T-helper 2 cell treated with Interferon-gamma antibody and Interleukin-4, amounts not matched to agents 5 μg/mL and 100 μg/mL, for 36 hours (primary cell): ENCODE results near the gene SLC25A34.

ENCODE experiments used
- DNase-seq: peaks from one replicate; pipeline ENCODE4 v3.0.0; 2021; ENCODE audit warnings: low spot score
- H3K27ac Mint-ChIP-seq: one replicate; pipeline ENCODE4 v1.8.0; 2021; ENCODE audit warnings: mild to moderate bottlenecking, mixed read lengths
- H3K27me3 Mint-ChIP-seq: one replicate; pipeline ENCODE4 v1.8.0; 2021; ENCODE audit warnings: low read depth, mixed read lengths
- H3K36me3 Mint-ChIP-seq: one replicate; pipeline ENCODE4 v1.8.0; 2021; ENCODE audit warnings: low read depth, mixed read lengths
- H3K4me1 Mint-ChIP-seq: one replicate; pipeline ENCODE4 v1.8.0; 2021; ENCODE audit warnings: low read depth, mixed read lengths
- H3K4me3 Mint-ChIP-seq: one replicate; pipeline ENCODE4 v1.8.0; 2022; ENCODE audit warnings: mild to moderate bottlenecking, moderate library complexity, mixed read lengths
- H3K9me3 Mint-ChIP-seq: one replicate; pipeline ENCODE4 v1.8.0; 2021; ENCODE audit warnings: mixed read lengths

Gene SLC25A34

DNA sequence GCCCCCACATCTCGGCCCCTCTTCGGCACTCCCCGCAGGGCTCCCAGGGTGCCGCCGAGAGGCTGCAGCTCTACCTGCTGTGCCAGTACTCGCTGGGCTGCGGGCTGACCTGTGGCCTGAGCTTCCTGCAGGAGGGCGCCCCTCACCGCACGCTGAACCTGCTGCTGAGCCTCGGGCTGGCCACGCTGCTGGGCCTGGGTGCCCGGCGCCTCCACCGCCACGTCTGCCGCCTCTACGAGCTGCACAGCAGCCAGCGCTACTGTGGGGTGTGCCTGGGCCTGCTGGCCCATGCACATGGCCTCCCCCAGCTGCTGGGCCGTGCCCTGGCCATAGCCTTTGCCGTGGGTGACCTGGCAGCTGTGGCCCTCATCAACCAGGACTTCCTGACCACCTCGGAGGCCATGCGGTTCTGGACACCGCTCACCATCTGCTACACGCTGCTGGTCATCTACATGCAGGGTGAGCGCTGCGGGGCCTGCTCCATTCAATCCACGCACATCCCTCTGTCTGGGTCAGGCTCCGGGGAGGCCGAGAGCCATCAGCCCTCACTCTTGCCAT, 8.1 kb downstream of the SLC25A34 start:
- no peak overlapping the region for H3K27ac Mint-ChIP-seq
- H3K9me3 Mint-ChIP-seq, result no peaks in the 10 kb centered on the region
- H3K4me1 Mint-ChIP-seq, result peaks cover 5% of the 10 kb centered on the region
- no peaks in the 10 kb centered on the region for H3K36me3 Mint-ChIP-seq
- DNase-seq, result no peak
- H3K27me3 Mint-ChIP-seq, result no peaks in the 10 kb centered on the region
- H3K4me3 Mint-ChIP-seq, result no peak overlapping the region

DNA sequence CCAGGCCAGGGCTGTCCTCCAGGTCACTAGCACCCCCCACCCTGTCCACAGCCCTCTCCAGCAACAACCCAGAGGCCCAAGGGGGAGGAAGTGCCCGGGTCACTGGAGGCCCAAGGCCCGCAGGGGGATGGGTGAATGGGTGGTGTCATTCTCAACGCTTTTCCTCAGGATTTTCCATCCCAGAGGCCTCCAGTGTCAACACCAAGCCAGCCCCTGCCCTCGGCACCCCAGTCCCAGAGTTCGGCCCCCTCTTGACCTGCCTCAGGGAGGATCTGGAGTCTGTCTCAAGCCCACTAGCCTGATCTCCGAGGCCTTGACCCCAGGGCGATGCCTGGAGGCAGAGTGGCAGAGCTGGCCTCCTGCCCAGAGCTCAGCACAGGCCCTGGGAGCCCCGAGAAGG, 11.3 kb downstream of the SLC25A34 start:
- DNase-seq, result no peak
- H3K27me3 Mint-ChIP-seq, result no peaks in the 10 kb centered on the region
- H3K36me3 Mint-ChIP-seq, result no peaks in the 10 kb centered on the region
- no peak overlapping the region for H3K27ac Mint-ChIP-seq
- no peaks in the 10 kb centered on the region for H3K9me3 Mint-ChIP-seq
- no peak overlapping the region for H3K4me3 Mint-ChIP-seq
- H3K4me1 Mint-ChIP-seq, result no peaks in the 10 kb centered on the region

DNA sequence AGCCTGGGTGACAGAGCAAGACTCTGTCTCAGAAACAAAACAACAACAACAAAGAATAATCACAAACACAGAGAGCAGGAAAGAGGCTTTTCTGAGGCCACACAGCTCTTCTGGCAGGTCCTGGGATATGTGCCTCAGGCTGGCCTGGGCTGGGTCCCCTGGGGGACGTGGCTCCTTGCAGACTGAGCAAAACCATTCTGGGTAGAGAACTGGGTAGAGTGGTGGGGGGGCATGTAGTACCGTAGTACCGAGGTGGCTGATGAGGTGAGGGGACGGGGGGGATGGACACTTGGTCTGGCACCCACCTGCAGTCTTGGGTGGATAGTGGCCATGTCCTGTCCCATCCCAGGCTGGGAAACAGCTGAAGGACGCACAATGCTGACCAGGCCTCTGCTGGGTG, 12.2 kb downstream of the SLC25A34 start:
- Mint-ChIP-seq H3K4me1 (no peaks in the 10 kb centered on the region), H3K27me3 (no peaks in the 10 kb centered on the region), H3K4me3 (no peak overlapping the region)

DNA sequence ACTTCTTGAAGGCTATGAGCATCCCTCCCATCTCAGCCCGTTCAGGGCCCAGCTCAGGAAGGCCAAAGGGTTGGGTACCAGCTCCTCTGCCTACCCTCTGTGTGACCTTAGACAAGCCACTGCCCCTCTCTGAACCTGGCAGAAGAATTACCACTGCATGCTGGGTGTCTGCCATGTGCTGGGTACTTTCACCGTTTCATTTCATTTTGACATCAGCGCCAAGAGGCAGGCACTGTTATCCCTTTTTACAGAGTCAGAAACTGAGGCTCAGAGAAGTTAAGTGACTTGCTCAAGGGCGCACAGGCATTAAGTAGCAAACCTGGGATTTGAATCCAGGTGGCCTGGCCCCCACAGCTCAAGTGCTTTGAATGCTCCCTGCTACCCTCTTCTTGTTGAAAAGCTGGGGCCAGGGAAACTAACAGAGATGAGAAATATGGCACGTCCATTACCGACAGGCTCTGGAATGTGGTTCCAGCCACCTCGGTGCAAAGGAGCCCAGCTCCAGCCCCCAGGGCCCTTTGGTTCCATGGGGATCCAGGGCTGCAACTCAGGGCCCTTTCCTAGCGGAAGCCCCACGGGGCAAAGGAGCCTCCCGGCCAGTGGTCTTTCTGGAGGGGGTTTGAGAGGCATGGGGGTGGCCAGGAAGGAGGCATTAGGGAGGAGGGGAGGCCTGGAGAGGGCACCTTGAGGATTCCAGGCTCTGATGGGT, 12.8 kb downstream of the SLC25A34 start:
- Mint-ChIP-seq H3K4me1 (no peaks in the 10 kb centered on the region), H3K36me3 (no peaks in the 10 kb centered on the region), H3K4me3 (no peak overlapping the region), H3K9me3 (no peaks in the 10 kb centered on the region), H3K27me3 (no peaks in the 10 kb centered on the region), H3K27ac (no peak overlapping the region)
- no peak for DNase-seq

More for the DNA sequence above, 12.2 kb downstream of the SLC25A34 start:
- no peaks in the 10 kb centered on the region for H3K36me3 Mint-ChIP-seq
- no peak overlapping the region for H3K27ac Mint-ChIP-seq
- no peak for DNase-seq
- no peaks in the 10 kb centered on the region for H3K9me3 Mint-ChIP-seq

DNA sequence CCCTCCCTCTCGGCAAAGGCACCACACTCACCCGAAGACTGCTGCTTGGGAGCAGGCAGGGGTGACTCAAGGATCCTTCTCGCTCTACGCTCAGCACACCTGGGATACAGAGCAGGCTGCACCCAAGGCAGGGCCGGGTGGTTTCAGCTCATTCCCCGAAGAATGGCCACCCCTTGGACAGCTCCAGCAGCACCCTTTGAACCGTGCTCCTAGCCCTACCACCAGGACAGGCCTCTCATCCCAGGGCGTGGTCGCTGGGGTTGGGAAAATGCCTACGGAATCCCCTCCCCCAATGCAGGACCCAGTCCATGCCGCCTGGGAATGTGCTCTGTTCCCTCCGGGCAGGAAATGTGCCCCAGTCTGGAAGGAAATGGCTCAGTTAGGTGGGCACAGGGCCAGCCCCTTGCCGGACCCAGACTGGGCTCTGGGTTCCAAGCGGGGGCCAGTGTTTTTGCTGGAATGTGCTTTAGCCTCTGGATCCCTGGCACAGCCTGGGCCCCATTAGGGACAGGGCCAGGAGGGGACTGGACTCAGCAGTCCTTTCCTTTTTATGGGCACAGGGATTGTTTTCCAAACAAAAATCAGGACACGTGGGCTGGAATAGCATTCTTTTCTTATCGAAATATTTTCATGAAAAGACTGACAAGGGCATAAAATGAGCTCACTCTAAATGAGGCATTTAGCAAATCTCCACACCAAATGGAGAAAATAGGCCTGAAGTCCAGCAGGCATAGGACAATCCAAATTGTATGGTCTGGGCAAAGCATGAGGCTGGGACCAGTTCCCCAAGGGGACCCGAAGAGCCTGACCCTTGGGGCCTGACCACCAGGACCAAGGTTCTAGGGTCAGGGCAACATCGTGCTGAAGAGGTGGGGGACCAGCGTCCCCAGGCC, 13.6 kb downstream of the SLC25A34 start:
- no peaks in the 10 kb centered on the region for H3K27me3 Mint-ChIP-seq
- H3K9me3 Mint-ChIP-seq, result no peaks in the 10 kb centered on the region
- H3K4me1 Mint-ChIP-seq, result no peaks in the 10 kb centered on the region
- H3K27ac Mint-ChIP-seq, result no peak overlapping the region
- H3K4me3 Mint-ChIP-seq, result no peak overlapping the region
- no peak for DNase-seq
- no peaks in the 10 kb centered on the region for H3K36me3 Mint-ChIP-seq

DNA sequence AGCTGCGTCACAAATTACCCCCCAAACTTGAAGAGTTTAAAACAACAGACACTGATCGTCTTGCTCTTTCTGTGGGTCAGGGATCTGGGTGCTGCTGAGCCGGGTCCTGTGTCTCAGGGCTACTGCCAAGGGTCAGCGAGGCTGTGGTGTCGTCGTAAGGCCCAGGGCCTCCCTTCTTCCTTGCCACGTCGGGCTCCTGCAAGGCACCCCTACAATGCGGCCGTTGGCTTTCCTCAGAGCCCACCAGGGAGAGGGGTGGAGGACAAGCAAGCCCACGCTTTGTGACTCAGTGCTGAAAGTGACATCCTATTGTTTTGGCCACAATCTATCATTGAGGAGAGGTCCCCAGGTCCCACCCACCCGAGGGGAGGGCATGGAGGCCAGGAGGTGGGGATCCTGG, 14.9 kb downstream of the SLC25A34 start:
- H3K4me3 Mint-ChIP-seq, result no peak overlapping the region
- H3K27me3 Mint-ChIP-seq, result peaks cover 9% of the 10 kb centered on the region
- H3K36me3 Mint-ChIP-seq, result no peaks in the 10 kb centered on the region
- no peaks in the 10 kb centered on the region for H3K9me3 Mint-ChIP-seq
- no peak overlapping the region for H3K27ac Mint-ChIP-seq
- no peaks in the 10 kb centered on the region for H3K4me1 Mint-ChIP-seq
- DNase-seq, result no peak

DNA sequence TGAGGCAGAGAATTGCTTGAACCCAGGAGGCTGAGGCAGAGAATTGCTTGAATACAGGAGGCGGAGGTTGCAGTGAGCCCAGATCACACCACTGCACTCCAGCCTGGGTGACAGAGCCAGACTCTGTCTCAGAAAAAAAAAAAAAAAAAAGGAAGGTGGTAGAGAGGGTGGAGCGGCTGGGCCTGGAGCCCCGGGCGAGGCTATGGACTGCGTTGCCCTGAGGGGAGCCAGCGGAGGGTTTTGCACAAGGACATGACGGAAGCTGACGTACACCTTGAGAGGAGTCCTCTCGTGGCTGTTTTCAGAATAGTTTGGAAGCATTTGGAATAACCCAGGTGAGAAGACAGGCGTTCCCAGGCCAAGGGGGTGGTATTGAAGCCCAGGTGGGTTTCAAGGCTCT, 15.7 kb downstream of the SLC25A34 start:
- H3K4me3 Mint-ChIP-seq, result no peak overlapping the region
- DNase-seq, result no peak
- no peaks in the 10 kb centered on the region for H3K9me3 Mint-ChIP-seq
- no peaks in the 10 kb centered on the region for H3K36me3 Mint-ChIP-seq
- peaks cover 16% of the 10 kb centered on the region for H3K27me3 Mint-ChIP-seq
- H3K4me1 Mint-ChIP-seq, result no peaks in the 10 kb centered on the region
- no peak overlapping the region for H3K27ac Mint-ChIP-seq

DNA sequence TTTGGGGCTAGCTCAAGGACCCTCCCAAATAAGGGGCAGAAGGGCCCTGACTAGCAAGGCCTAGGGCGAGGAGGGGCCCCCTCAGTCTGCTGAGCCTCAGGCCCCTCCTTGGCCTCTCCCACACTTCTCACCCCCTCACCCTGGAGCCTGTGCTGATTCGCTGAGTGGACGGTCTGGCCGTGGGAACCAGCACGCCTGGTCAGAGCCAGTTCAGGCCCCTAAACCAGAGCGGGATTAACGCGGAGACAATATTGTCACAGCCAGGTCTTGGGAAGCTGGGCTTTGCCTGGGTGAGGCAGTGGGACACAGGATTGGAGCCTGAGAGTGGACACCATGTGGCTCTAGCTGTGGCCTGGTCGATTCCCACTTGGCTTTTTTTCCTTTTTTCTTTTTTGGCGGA, 17.7 kb downstream of the SLC25A34 start:
- Mint-ChIP-seq H3K4me3 (no peak overlapping the region), H3K36me3 (no peaks in the 10 kb centered on the region), H3K4me1 (peaks cover 4% of the 10 kb centered on the region), H3K9me3 (no peaks in the 10 kb centered on the region), H3K27me3 (peaks cover 30% of the 10 kb centered on the region), H3K27ac (no peak overlapping the region)
- no peak for DNase-seq

DNA sequence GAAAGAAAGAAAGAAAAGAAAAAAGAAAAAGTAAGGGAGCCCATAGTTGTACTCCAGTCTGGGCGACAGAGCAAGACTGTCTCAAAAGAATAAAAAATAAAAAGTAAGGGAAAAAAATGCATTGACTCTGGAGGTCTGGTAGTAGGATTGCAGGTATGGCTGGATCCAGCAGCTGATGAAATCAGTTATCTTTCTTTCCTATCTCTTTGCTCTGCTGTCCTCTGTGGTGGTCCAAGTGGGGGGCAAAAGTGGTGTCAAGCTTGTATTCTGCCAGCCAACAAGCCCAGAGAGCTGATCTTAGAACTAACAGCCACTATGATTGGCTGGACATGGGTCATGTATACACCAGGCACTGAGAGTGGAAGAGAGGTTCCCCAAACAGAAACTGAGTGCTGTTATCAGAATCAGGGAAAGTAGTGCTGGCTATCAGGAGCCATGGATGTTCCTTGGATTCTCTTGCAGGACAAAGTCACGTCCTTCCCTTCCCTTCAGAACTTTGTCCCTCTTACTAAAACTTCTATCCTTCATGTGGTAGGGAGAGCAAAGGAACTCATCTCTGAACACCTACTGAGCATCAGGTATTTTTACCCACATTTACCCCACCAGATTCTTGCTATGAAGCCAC, 19.1 kb downstream of the SLC25A34 start:
- Mint-ChIP-seq H3K4me1 (peaks cover 4% of the 10 kb centered on the region), H3K27ac (no peak overlapping the region)
- no peak for DNase-seq

DNA sequence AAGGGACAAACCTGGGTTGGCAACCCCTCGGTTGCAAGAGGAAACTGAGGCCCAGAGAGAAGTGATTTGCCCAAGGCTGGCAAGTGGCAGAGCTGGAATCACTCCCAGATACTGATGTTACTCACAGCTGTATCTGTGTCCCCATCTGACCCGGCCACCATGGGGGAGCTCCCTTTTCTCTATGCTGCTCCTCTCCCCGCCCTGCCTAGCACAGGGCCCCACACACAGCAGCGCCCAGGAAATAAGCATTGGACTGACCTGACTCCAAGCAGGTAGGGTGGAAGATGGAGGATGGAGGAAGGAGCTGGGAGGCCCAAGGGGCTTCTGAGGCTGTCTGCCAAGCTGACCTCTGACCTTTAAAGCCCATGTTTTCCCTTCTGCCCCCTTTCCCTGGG, 19.6 kb downstream of the SLC25A34 start:
- H3K27me3 Mint-ChIP-seq, result peaks cover 43% of the 10 kb centered on the region
- no peak overlapping the region for H3K4me3 Mint-ChIP-seq

More for the DNA sequence above, 19.1 kb downstream of the SLC25A34 start:
- Mint-ChIP-seq H3K4me3 (no peak overlapping the region), H3K9me3 (no peaks in the 10 kb centered on the region), H3K27me3 (peaks cover 40% of the 10 kb centered on the region), H3K36me3 (no peaks in the 10 kb centered on the region)

DNA sequence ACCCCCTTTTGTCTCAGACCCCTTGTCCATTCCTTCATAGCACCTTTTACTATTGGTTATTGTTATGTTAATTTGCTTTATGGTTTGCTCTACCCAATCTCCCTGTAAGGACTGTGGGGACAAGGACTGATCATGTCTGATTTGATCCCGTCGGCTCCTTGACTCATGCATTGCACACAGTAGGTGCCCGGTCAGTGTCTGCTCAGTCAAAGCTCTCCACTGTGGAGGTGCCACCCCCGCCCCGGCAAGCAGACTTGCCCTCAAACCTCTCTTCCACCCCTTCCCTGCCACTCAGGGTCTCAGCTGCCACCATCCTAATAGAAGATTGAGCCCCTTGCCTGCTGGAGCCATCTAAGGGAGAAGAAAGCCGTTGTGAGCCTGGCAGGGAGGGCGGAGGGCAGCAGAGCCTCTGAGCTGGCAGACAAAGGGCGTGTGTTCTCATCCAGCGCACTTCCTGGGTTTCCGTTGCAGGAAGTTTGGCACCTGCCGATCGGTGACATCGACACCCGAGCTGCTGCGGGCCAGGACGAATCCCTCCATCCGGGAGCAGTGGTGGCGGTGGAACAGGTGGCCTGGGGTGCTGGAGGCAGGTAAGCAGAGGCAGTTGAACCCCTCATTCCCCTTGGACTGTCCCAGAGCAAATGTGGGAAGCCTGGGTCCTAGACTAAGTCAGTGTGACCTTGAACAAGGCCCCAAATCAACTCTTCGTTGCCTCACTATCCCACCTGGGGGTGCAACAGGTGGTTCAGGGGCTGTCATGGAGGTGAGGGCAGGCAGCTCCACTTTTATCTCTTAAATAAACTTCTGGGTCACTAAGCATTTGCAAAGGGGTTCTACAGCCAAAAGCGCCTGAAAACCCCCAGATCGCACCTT, 20.3 kb downstream of the SLC25A34 start:
- no peak for DNase-seq
- H3K9me3 Mint-ChIP-seq, result no peaks in the 10 kb centered on the region
- H3K4me3 Mint-ChIP-seq, result no peak overlapping the region
- peaks cover 4% of the 10 kb centered on the region for H3K4me1 Mint-ChIP-seq
- H3K27me3 Mint-ChIP-seq, result peaks cover 44% of the 10 kb centered on the region
- H3K36me3 Mint-ChIP-seq, result no peaks in the 10 kb centered on the region
- H3K27ac Mint-ChIP-seq, result no peak overlapping the region

More for the DNA sequence above, 19.6 kb downstream of the SLC25A34 start:
- Mint-ChIP-seq H3K36me3 (no peaks in the 10 kb centered on the region), H3K27ac (no peak overlapping the region), H3K4me1 (peaks cover 4% of the 10 kb centered on the region), H3K9me3 (no peaks in the 10 kb centered on the region)
- no peak for DNase-seq

DNA sequence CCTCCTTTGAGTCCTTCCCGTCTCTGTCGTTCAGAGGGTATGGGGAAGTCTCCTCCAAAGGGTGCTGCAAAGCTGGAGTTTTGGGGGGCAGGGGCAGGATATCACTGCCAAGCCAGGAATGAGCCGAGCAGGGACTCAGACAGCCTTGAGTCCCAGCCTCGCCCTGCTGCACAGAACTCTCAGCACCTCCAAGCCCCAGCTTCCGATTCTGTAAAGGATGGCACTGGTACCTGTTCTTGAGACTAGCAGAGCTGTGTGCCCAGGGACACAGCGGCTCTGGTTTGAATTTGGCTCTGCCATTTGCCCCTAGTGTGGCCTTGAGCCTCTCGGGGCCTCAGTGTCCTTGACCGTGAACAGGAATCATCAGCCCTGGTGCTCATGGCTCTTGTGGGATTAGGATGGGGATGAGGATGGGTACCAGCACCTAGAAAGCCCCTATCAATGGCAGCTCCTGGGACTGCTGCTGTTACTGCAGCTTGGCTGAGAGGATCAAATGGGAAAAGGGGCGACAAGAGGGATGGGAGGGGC, 21.0 kb downstream of the SLC25A34 start:
- H3K27ac Mint-ChIP-seq, result no peak overlapping the region

More for the DNA sequence above, 21.0 kb downstream of the SLC25A34 start:
- peaks cover 51% of the 10 kb centered on the region for H3K27me3 Mint-ChIP-seq
- no peaks in the 10 kb centered on the region for H3K36me3 Mint-ChIP-seq
- no peaks in the 10 kb centered on the region for H3K9me3 Mint-ChIP-seq
- peaks cover 4% of the 10 kb centered on the region for H3K4me1 Mint-ChIP-seq
- no peak overlapping the region for H3K4me3 Mint-ChIP-seq
- no peak for DNase-seq
